ENCODE measurements around the gene EXOC6B.
"Not testable (repeated sequence)": the region's sequence is repeated elsewhere in the genome, so short reads cannot be mapped to it uniquely, and the experiment has no call there.

The EXOC6B gene

GRCh38 chr2:72512376-72512775, 313.5 kb downstream of the EXOC6B start:
- no peaks in the 10 kb centered on the region for H3K36me3 ChIP-seq (ENCODE audit: control insufficient read depth, insufficient read depth, low read length)
- H3K4me3 ChIP-seq (replicated peaks; ENCODE audit: low read depth, low read length), result no peak overlapping the region
- no peaks in the 10 kb centered on the region for H3K27me3 ChIP-seq (replicated peaks; ENCODE audit: control insufficient read depth, insufficient read depth, low read length)
- DNase-seq (ENCODE audit: extremely low read depth, insufficient read length), result no peak
- no peak for TF ChIP-seq CTCF (IDR thresholded peaks at IDR 0.05; ENCODE audit: insufficient read depth, low read length, poor library complexity, severe bottlenecking)

GRCh38 chr2:72511906-72512305, 313.9 kb downstream of the EXOC6B start:
- TF ChIP-seq CTCF (IDR thresholded peaks at IDR 0.05; ENCODE audit: insufficient read depth, low read length, poor library complexity, severe bottlenecking), result no peak
- H3K27me3 ChIP-seq (replicated peaks; ENCODE audit: control insufficient read depth, insufficient read depth, low read length), result no peaks in the 10 kb centered on the region
- no peaks in the 10 kb centered on the region for H3K36me3 ChIP-seq (ENCODE audit: control insufficient read depth, insufficient read depth, low read length)
- no peak for DNase-seq (ENCODE audit: extremely low read depth, insufficient read length)
- no peak overlapping the region for H3K4me3 ChIP-seq (replicated peaks; ENCODE audit: low read depth, low read length)

GRCh38 chr2:72497763-72498162, 328.1 kb downstream of the EXOC6B start:
- H3K27me3 ChIP-seq (replicated peaks; ENCODE audit: control insufficient read depth, insufficient read depth, low read length), result no peaks in the 10 kb centered on the region
- TF ChIP-seq CTCF (IDR thresholded peaks at IDR 0.05; ENCODE audit: insufficient read depth, low read length, poor library complexity, severe bottlenecking), result no peak
- DNase-seq (ENCODE audit: extremely low read depth, insufficient read length), result no peak
- no peaks in the 10 kb centered on the region for H3K36me3 ChIP-seq (ENCODE audit: control insufficient read depth, insufficient read depth, low read length)
- H3K4me3 ChIP-seq (replicated peaks; ENCODE audit: low read depth, low read length), result no peak overlapping the region

- TF ChIP-seq CTCF (IDR thresholded peaks at IDR 0.05; ENCODE audit: insufficient read depth, low read length, poor library complexity, severe bottlenecking), result no peak
- Histone ChIP-seq H3K4me3 (replicated peaks; ENCODE audit: low read depth, low read length) (no peak overlapping the region), H3K36me3 (ENCODE audit: control insufficient read depth, insufficient read depth, low read length) (no peaks in the 10 kb centered on the region), H3K27me3 (replicated peaks; ENCODE audit: control insufficient read depth, insufficient read depth, low read length) (no peaks in the 10 kb centered on the region)
- no peak for DNase-seq (ENCODE audit: extremely low read depth, insufficient read length)
These were observed 329.4 kb downstream of the EXOC6B start for GRCh38 chr2:72496479-72496878.

- no peak for DNase-seq (ENCODE audit: extremely low read depth, insufficient read length)
- no peaks in the 10 kb centered on the region for H3K27me3 ChIP-seq (replicated peaks; ENCODE audit: control insufficient read depth, insufficient read depth, low read length)
- H3K36me3 ChIP-seq (ENCODE audit: control insufficient read depth, insufficient read depth, low read length), result no peaks in the 10 kb centered on the region
- H3K4me3 ChIP-seq (replicated peaks; ENCODE audit: low read depth, low read length), result no peak overlapping the region
- no peak for TF ChIP-seq CTCF (IDR thresholded peaks at IDR 0.05; ENCODE audit: insufficient read depth, low read length, poor library complexity, severe bottlenecking)
These were observed 331.4 kb downstream of the EXOC6B start for GRCh38 chr2:72494392-72494791.

- not testable (repeated sequence) for DNase-seq (ENCODE audit: extremely low read depth, insufficient read length)
These were observed 341.2 kb downstream of the EXOC6B start for GRCh38 chr2:72484622-72485021.

More at GRCh38 chr2:72484622-72485021, 341.2 kb downstream of the EXOC6B start:
- not testable (repeated sequence) for H3K36me3 ChIP-seq (ENCODE audit: control insufficient read depth, insufficient read depth, low read length); H3K27me3 ChIP-seq (replicated peaks; ENCODE audit: control insufficient read depth, insufficient read depth, low read length); H3K4me3 ChIP-seq (replicated peaks; ENCODE audit: low read depth, low read length)
